Upper lobe of left lung (tissue), 6 donors: ENCODE measurements around the gene AQP5. TPM values are rescaled to one million over a fixed set of nuclear protein-coding genes. Genes with fewer than 3 reads are reported as not detected.
A peak's percentile ranks its signal among the peaks of the same experiment; 100 is the strongest.

Source experiments
- ATAC-seq, 2 donors: fragments of 200-7000 bp; cut with Tn5 transposase; one replicate each; pipeline ENCODE4 v1.9.1; 2022; ENCODE audit warnings: mild to moderate bottlenecking in 2 of 2, moderate library complexity in 2 of 2; ENCODE audit not compliant: low FRiP score in 2 of 2
- DNase-seq, 2 donors: peaks; one replicate each; pipeline ENCODE4 v3.0.0-alpha.2; 2019 to 2020
- H3K27ac ChIP-seq, 4 donors: fragments of 200-600 bp; sonication (generic); one replicate each; pipeline ENCODE4 v1.5.1; 2016 to 2019
- H3K27me3 ChIP-seq, 4 donors: fragments of 200-600 bp; sonication (generic); one replicate each; pipeline ENCODE4 v1.5.1; 2017 to 2019
- H3K36me3 ChIP-seq, 4 donors: fragments of 200-600 bp; sonication (generic); one replicate each; pipeline ENCODE4 v1.5.1; 2016 to 2019
- H3K4me1 ChIP-seq, 4 donors: fragments of 200-600 bp; sonication (generic); one replicate each; pipeline ENCODE4 v1.5.1; 2018 to 2019
- H3K4me3 ChIP-seq, 4 donors: fragments of 200-600 bp; sonication (generic); one replicate each; pipeline ENCODE4 v1.5.1; 2017 to 2019; ENCODE audit warnings: mild to moderate bottlenecking in 2 of 4, moderate library complexity in 1 of 4
- H3K9me3 ChIP-seq, 4 donors: fragments of 200-600 bp; sonication (generic); one replicate each; pipeline ENCODE4 v1.5.1; 2018 to 2019
- EP300 ChIP-seq, 4 donors: sonication (generic); formaldehyde crosslinking; IDR thresholded peaks; one replicate each; pipeline ENCODE4 v1.5.1; 2017; ENCODE audit warnings: antibody characterized with exemption in 4 of 4, control low read depth in 2 of 4
- POLR2A ChIP-seq, 4 donors: fragments of 450-650 bp; IDR thresholded peaks; one replicate each; pipeline ENCODE4 v1.5.1; 2016 to 2017; ENCODE audit warnings: antibody characterized with exemption in 4 of 4, mild to moderate bottlenecking in 2 of 4
- POLR2AphosphoS5 ChIP-seq, 2 donors: sonication (generic); formaldehyde crosslinking; IDR thresholded peaks; one replicate each; pipeline ENCODE4 v1.5.1; 2017; ENCODE audit warnings: antibody characterized with exemption in 2 of 2
- WGBS, 2 donors: methylation state at CpG; one replicate each; pipeline ENCODE4 v1.1.5; 2017 to 2018; 5-methylcytosine and 5-hydroxymethylcytosine counted together
- total RNA-seq, 6 donors: library from RNA; depleted of rRNA in 4 of 6; stranded (reverse); fragments of >200 nt in 4 of 6; gene quantifications; one replicate each; pipeline versions ENCODE4 v1.1.0 to v1.2.1, GENCODE V29; 2016 to 2021
- TF ChIP-seq, protein P1 (sequence below), 6 experiments: fragments of 450-650 bp in 4 of 6; fragments of 200-600 bp in 2 of 6; sonication (generic) in 2 of 6; IDR thresholded peaks; one replicate each; pipeline ENCODE4 v1.5.1; 2016 to 2019; ENCODE audit warnings: antibody characterized with exemption in 6 of 6
- donor health status: DM: no; HTN: no; CAD: no; lungs with moderate emphysema.
- donor health status: DM: no; HTN: yes; CAD: no; lungs with severe emphysema.

Gene AQP5
- total RNA-seq, 6 donors from 2014 or later: 7.3 to 36.6 (median 18.1) TPM

DNA sequence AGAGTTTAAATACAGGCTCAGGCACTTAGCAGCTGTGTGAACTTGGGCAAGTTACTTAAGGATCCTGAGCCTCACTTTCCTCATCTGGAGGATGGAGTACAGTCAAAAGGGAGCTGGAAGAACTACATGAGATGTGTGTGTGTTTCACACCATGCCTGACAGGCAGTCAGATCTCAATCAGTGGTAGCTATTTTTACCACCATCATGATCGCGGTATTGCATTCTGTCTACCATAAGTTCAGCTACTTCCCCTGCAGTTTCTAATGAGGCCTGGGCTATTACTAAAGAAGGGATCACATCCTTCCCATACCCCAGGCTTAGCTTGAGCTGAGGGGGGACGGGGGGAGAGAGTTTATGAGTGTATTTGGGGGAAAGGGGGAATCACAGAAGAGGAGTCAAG, 18.1 kb downstream of the AQP5 start:
- Histone ChIP-seq H3K27ac (no peak overlapping the region), H3K36me3 (no peaks in the 10 kb centered on the region), H3K27me3 (no peaks in the 10 kb centered on the region), H3K9me3 (no peaks in the 10 kb centered on the region), H3K4me3 (no peak overlapping the region), H3K4me1 (peaks cover 6 to 14% (median 12%) of the 10 kb centered on the region in 4 donors)
- no peak for ATAC-seq
- 78 to 79% methylated on average over 3 of the region's 3 CpGs for WGBS, 2 donors
- DNase-seq: no peak
- TF ChIP-seq POLR2AphosphoS5 (IDR thresholded peaks at IDR 0.05) (no peak), EP300 (IDR thresholded peaks at IDR 0.05) (no peak), POLR2A (IDR thresholded peaks at IDR 0.05) (no peak)
- TF ChIP-seq, protein P1, sequence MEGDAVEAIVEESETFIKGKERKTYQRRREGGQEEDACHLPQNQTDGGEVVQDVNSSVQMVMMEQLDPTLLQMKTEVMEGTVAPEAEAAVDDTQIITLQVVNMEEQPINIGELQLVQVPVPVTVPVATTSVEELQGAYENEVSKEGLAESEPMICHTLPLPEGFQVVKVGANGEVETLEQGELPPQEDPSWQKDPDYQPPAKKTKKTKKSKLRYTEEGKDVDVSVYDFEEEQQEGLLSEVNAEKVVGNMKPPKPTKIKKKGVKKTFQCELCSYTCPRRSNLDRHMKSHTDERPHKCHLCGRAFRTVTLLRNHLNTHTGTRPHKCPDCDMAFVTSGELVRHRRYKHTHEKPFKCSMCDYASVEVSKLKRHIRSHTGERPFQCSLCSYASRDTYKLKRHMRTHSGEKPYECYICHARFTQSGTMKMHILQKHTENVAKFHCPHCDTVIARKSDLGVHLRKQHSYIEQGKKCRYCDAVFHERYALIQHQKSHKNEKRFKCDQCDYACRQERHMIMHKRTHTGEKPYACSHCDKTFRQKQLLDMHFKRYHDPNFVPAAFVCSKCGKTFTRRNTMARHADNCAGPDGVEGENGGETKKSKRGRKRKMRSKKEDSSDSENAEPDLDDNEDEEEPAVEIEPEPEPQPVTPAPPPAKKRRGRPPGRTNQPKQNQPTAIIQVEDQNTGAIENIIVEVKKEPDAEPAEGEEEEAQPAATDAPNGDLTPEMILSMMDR (IDR thresholded peaks at IDR 0.05): no peak

DNA sequence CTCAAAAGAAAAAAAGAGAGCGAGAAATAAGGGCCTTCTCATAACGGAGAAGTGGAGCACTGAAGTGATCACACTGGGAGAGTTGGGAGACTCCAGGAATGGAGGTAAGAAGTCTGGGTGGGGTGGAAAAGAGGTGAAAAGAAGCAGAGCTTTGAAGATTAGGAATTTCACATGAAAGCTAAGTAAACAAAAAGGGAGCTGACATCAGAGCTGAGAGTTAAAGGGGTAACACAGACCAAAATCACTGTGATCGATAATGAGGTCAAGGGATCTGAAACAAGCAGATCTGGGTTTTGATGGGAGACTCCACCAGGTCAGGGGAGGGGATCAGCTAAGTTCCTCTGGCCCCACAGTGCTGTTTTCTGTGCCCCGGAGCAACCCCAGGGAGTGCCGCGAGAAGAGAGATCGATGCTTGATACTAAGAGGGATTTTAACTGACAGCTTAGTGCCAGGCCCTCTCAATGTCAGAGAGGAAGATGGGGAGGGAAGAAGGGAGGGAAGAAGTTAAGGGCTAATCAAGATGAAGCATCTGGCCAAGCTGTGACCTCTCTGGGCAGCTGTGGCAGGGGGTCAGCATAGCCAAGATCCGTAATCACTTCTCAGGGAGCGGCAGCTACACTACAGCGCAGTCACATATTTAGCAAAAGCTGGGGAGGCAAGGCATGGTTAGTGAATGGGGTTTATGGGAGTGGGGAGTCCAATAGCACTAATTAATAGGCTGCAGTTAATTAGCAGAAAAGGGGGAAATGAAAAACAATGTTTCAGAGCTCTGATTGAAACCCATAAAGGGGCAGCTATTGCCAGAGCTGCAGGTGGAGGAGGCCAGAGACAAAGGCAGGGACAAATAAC, 19.1 kb downstream of the AQP5 start:
- Histone ChIP-seq H3K4me3 (no peak overlapping the region), H3K36me3 (no peaks in the 10 kb centered on the region), H3K27ac (no peak overlapping the region), H3K4me1 (peaks cover 6 to 14% (median 11%) of the 10 kb centered on the region in 4 donors), H3K9me3 (no peaks in the 10 kb centered on the region), H3K27me3 (no peaks in the 10 kb centered on the region)
- no peak for DNase-seq
- no peak for ATAC-seq
- TF ChIP-seq POLR2AphosphoS5 (IDR thresholded peaks at IDR 0.05): no peak
- no peak for TF ChIP-seq EP300 (IDR thresholded peaks at IDR 0.05)
- TF ChIP-seq, protein P1 (IDR thresholded peaks at IDR 0.05): no peak
- 83 to 87% methylated on average over 10 of the region's 10 CpGs for WGBS, 2 donors

DNA sequence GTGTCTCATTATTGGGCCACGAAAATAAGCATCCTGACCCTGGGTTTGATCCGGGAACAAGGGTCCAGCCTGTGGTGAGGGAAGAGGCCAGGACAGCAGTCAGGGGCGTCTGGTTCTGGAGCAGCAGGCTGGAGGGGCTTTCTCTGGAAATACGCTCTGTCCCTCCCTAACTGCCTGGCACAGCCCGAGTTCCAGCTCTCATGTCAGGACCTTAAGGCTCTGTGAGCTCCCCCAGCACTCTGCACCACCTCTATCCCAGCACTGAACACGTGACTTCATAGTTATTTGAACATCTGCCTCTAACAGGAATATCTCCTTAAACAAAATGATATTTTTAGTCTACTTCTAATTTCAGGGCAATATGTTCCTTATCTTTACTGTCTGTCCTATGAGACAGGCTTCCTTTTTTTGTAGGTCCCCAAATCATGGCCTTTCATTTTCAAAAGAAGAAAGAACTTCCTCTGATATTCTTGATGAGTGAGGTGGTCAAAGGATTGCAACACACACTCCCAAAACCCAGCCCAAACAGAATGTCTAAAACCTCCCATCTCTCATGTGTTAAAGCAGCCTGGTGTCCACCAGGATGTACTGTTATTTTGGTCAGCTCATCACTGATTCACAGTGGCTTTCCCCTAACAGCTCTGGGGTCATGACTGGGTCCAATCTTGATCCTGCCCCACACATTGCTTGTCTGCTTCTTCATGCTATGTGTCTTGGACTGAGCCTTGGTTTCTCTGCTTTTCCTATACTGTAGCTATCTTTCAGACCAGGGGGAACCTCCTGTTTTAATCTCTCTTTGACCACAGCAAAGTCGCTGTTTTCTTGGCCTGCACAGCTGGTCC, 20.8 kb downstream of the AQP5 start:
- no peak for DNase-seq
- TF ChIP-seq, protein P1 (IDR thresholded peaks at IDR 0.05): no peak
- TF ChIP-seq POLR2AphosphoS5 (IDR thresholded peaks at IDR 0.05) (no peak), POLR2A (IDR thresholded peaks at IDR 0.05) (no peak), EP300 (IDR thresholded peaks at IDR 0.05) (no peak)
- Histone ChIP-seq H3K36me3 (no peaks in the 10 kb centered on the region), H3K4me1 (peaks cover 6 to 15% (median 12%) of the 10 kb centered on the region in 4 donors), H3K9me3 (no peaks in the 10 kb centered on the region), H3K27ac (no peak overlapping the region), H3K4me3 (no peak overlapping the region), H3K27me3 (no peaks in the 10 kb centered on the region)
- 79 to 88% methylated on average over 7 of the region's 7 CpGs for WGBS, 2 donors
- peak in 1 of 2 donors; percentile 33 for ATAC-seq

DNA sequence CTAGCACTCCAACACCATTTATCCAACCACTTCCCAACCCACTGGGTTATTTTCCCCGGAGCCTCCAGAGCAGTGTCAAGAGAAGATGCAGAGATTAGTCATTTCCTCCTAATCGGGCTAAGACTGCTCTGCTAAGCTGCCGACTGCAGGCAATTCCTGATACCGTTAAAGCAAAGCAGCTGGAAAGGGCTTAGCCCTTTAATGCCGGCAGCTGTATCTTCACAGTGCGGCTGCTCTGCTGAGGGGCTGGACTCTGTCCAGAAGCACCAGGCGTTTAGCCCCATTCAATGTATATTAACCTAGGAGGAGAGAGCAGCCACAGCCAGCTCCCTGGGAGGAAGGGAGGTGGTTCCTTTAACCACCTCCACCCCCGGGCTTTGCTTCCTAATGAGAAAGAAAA, 22.2 kb downstream of the AQP5 start:
- 8% methylated on average over 2 to 6 of the region's 8 CpGs for WGBS, 2 donors
- TF ChIP-seq POLR2A (IDR thresholded peaks at IDR 0.05) (no peak), POLR2AphosphoS5 (IDR thresholded peaks at IDR 0.05) (no peak), EP300 (IDR thresholded peaks at IDR 0.05) (no peak)
- TF ChIP-seq, protein P1 (IDR thresholded peaks at IDR 0.05): no peak
- Histone ChIP-seq H3K4me3 (no peak overlapping the region), H3K27ac (no peak overlapping the region), H3K36me3 (no peaks in the 10 kb centered on the region), H3K4me1 (peaks cover 6 to 21% (median 16%) of the 10 kb centered on the region in 4 donors), H3K9me3 (no peaks in the 10 kb centered on the region), H3K27me3 (no peaks in the 10 kb centered on the region)
- peak in 1 of 2 donors; percentile 22 for DNase-seq
- peak; percentile 6 to 69 for ATAC-seq
